HG02678 (cell line): ENCODE data around the gene TUBA4B.

Experiments used
- ATAC-seq: cut with Tn5 transposase; IDR thresholded peaks from one replicate; pipeline ENCODE4 v1.9.1; 2021; ENCODE audit warnings: mild to moderate bottlenecking, moderate library complexity; ENCODE audit not compliant: unreplicated experiment

The TUBA4B gene

DNA sequence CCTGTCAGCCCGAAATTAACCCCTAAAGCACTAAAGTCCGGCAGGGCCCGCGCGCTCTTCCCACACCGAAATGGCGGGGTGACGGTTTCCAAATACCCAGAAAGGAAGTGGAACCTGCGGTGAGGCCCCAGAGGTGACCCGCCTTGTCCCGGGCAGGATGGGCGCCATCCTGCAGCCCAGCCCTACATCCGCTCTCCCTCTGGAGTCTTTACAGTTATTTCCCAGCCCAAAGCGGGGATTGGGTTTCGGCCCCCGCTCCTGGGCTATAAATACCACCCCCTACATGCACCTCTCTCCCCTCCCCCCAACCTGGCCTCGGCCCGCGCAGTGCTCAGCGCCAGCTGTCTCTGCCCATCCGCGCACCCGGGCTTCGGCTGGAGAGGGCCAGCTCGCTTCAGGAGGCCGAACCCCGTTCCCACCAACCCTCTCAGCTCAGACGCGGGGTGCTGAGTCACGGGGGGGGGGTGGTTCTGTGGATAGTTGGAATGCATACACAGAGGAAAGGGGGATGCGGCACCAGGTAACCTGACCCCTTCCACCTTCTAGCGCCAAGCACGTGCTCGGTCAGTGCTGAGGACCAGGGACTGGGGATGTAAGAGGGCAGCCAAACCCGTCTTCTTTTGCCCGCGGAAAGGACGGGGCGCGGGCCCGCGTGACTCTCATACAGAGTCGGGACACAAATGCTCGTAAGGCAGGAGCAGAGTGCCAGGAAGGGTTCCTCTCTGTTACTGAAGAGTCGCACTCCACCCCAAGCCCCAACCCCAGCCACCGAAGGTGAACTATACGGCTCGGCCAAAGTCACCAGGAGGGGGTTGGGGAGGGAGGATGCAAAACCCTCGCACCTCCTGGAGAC is at the start of gene TUBA4B:
TSS of gene TUBA4B (plus strand) at position 344 of the 853 bp plus-strand sequence. CDS start at position 509, 165 bp downstream.
- peak; percentile 6 for ATAC-seq

DNA sequence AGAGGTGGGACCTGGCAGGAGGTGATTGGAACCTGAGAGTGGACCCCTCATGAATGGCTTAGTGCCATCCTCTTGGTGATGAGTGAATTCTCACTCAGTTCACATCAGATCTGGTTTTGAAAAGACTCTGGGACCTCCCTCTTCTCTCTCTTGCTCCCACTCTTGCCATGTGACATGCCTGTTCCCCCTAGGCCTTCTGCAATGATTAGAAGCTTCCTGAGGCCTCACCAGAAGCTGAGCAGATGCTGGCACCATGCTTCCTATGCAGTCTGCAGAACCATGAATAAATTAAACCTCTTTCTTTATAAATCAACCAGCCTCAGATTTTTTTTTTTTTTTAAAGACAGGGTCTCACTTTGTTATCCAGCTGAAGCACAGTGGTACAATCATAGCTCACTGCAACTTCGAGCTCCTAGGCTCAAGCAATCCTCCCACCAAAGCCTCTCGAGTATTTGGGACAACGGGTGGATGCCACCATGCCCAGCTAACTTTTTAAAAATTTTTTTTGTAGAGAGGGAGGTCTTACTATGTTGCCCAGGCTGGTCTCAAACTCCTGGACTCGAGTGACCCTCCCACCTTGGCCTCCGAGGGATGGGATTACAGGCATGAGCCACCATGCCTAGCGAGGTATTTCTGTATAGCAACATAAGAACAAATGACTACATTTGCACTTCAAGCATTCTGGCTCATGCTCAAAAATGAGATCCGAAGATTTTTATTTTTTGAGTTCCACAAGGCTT is 48.4 kb upstream of the TUBA4B start:
- ATAC-seq, result no peak

DNA sequence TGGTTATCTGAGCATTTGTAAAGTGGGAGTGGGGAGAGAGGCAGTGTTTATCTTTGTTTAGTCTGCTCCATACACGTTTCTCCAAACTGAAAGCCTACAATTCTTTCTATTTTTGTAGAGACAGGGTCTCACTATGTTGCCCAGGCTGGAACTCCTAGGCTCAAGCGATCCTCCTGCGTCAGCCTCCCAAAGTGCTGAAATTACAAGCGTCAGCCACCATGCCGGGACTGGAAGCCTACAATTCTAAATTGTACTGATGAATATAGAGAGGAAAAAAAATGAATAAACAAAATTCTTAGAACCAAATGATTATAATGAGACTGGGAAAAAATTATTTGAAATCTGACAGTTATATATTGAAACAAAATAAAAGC is 47.9 kb upstream of the TUBA4B start:
- ATAC-seq, result no peak

DNA sequence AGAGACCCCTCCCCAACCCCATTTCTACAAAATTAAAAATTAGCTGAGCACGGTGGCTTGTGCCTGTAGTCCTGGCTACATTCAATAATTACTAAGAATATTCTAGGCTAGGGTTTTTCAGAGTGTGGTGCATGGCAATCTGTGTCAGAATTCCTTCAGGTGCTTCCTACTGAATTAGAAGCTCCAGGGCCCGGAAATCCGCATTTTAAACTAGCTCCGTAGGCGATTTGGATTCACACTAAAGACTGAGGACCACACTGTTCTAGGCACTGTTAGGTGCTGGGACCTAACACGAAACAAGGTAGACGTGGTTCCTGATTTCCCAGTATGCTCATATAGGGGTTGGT is 47.1 kb upstream of the TUBA4B start:
- ATAC-seq, result no peak

DNA sequence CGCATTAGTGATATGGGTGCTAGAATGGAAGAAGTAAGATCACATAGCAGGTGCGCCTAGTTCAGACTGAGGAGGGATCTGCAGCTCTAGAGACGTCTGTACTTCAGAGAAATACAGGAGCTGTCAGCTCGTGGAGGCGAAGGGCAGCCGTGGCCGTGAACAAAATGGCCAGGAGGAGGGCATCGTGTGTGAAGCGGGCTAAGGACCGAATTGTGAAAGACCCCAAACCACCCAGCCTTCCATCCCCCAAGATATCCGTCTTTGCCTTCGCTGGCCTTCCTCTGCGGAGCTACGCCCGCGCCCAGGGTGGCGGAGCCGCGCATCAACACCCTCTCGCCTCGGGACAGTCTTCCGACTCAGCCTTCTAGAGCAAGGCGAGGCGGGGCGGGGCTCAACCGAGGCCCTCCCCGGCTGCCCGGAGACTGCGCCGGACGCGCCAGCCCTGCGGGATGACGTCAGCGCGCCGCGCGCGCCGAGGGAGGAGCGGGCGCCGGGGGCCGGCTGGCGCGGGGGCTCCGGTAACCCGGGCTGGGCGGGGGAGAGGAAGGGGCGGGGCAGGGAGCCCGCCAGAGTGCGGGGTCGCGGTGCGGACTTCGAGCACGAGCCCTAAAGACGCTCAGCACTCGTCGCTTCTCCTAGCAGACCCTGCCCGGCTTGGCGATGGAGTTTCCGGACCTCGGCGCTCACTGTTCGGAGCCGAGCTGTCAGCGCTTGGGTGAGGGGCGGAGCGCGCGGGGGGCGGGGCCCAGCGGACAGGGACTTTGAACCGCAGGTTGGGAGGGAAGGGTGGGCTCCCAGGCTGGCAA is 46.5 kb upstream of the TUBA4B start, which contains the start of gene ZFAND2B:
TSS of gene ZFAND2B (plus strand) at position 455 of the 806 bp plus-strand sequence. CDS start at position 661, 206 bp downstream.
- peak; percentile 97 for ATAC-seq

DNA sequence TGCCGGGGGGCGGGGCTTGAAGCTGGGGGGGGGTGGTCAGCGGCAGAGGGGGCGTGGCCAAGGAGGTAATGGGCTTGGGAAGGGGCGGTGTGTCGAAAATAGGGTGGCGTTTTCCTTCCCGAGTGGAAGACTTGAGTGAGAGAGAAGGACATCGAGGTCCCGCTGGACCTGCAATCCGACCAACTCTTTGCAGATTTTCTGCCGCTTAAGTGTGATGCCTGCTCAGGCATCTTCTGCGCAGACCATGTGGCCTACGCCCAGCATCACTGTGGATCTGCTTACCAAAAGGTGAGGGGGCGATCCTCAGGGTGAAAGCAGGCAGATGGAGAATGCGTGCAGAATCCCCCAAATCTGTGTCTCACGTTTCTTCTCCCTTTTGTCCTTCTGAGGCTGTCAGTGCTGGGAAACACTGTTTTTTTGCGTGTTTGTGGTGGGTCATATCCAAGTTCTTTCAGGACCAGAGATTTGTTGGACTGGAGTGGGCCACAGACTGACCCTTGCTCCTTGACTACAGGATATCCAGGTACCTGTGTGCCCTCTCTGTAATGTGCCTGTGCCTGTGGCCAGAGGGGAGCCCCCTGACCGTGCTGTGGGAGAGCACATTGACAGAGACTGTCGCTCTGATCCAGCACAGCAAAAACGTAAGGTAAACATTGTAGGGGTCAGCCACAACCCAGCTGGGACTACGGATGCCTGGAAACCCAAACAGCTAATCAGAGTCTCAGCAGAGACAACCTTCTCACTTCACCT is 45.7 kb upstream of the TUBA4B start:
- no peak for ATAC-seq

GRCh38 chr2:219207884-219208740 is 44.9 kb upstream of the TUBA4B start:
- ATAC-seq, result no peak

DNA sequence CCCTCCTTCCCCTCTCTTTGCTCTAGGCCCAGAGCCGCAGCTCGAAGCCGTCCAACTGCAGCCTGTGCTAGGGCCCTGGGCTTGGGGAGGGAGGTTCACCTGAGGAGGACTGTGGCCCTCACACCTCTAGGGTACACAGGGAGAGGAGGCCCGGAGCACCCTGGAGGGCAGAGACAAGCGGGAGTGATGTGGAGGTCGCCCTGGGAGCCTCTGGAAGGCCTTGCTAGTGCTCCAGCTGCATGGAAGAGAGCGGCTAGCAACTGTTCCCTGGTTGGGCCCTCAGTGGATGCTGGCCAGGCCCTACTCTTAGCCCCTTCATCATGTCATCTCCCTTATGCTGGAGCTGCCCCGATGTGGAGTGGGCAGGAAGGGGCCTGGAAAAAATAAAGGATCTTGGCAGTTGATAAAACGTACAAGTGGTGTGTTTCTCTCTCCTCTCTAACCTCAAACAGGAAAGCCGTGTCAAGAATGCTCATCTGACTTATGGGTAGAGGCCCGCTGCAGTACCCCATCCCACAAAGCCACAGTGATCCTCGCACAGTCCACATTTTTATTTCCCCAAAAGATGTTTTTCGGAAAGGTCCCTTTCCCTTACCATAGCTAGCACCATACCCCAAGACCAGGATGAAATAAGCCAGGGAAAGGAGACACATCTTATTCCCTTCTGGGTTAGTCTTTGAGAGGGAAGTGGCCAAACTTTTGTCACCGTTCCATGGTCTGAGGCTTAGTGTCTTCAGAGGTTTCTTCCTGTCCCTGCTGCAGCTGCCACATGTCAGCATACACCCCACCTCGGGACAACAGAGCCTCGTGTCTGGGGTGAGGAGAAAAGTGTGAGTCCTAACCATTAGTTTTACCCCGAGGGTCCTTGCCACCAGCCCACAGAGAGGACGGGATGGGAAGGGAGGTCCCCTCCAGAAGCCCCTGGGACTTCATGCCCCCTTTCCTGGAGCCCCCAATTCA is 43.5 kb upstream of the TUBA4B start:
- ATAC-seq, result no peak

DNA sequence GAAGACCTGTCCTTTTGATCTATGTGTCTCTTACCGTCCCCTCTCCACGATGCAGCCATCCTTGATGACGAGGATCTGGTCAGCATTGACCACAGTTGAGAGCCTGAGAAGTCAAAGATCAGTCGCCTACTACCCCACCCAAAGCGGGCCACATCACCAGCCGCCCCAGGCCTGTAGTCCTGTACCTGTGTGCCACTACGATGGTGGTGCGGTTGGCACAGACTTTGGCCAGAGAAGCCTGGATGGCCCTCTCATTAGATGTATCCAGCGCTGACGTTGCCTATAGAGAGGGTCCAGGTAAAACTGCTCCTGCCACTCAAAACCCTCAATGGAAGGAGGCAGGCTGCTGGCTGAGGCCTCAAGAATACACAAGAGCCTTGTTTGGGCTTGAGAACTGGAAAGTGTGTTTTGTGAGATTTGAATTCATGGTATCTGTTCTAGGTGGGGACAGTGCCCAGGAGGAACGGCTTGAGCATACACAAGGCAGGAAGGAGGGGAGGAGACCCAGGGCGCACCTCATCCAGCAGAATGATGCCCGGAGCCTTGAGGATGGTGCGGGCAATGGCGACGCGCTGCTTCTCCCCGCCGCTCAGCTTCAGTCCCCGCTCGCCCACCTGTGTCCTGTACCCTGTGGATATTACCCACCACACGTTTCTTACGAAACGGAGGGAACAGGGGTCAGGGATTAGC is 42.7 kb upstream of the TUBA4B start:
- ATAC-seq, result no peak

DNA sequence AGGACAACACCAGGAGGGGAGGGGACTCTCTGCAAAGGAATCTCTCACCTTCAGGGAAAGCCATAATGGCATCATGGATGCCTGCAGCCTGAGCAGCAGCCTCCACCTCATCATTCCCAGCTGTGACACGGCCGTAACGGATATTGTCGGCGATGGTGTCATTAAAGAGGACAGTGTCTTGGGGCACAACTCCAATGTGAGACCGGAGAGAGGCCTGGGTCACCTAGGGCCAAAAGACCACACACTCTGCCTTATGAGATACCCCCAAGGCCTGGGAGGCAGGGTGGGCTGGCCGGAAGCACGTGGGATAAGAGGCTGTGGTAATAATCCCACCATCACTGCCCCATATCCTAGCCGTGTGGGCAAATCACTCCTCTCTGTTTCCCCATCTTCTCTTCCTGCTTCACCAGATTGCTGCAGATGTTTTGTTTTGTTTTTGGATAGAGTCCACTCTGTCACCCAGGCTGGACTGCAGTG is 42.1 kb upstream of the TUBA4B start:
- ATAC-seq, result no peak

DNA sequence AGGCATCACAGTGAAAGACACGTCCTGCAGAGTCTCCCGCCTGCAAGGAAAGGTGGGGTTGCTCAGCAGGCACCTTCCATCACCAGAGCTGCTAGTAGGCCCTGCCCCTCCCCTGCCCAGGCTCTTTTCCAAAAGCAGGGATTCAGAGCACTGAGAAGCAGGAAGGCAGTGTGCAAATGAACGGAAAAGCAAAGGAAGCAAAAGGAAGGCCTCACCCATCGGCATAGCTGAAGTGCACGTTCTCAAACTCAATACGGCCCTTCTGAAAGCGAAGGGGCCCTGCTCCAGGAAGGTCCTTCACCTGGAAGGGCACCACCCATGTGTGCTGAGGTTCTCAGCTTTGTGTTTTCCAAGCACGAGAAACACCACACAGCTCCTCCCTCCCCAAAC is 40.0 kb upstream of the TUBA4B start:
- ATAC-seq, result no peak

DNA sequence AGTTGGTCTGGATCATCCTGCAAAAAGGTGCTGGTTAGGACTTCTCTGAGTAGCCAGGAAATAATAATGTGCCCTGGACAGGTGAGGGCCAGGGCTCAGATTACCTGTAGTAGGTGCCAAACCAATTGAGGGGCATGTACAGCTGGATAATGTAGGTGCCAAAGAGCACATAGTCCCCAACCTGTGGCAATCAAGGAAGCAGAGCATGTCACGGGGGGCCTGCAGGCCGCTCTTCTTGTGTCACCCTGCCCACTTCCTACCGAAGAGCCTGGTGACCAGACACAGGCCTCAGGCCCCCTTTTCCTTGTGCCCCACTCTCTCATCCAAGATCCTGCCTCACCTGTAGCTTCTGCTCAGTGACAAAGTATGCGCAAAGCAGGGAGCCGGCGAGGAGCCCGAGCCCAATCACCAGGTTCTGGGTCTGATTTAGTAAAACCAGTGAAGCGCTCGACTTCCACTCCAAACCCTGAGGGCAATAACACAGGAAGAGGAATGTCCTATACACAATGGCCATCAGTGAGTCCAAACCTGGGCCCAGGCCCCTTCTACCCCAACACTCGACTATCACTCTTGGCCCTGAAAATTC is 39.5 kb upstream of the TUBA4B start:
- ATAC-seq, result no peak

- no peak for ATAC-seq
These were observed 38.9 kb upstream of the TUBA4B start for GRCh38 chr2:219214141-219214540.

- ATAC-seq, result no peak
These were observed 38.3 kb upstream of the TUBA4B start for GRCh38 chr2:219214786-219215185.

DNA sequence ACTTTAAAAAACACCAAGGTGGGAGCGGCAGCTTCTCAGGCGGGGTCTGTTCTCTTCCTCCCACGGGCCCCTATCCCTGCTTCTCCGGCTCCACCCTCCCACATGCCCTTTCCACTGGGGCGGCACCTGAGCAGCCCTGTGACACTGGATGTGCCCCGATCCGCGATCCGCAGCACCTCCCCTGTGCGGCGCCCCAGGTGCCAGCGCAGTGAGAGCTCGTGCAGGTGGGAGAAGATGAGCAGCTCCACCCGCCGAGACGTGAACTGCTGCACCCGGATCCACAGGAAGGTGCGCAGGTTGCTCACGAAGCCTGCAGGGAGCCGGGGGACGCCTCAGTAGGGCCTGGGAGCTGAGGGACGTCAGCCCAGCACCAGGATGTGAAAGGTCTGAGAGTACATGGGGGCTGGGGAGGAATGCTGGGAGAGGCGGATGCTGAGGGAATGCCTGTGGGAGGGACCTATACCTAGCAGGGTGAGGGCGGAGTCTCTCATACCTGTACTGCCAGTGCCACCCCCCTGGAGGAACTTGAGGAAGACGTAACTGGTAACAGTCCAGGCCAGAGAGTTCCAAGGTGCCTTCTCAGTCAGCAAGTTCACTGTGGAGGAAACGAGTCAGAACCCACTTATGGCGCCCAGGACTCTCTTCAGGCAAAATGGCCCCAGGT is 37.0 kb upstream of the TUBA4B start:
- ATAC-seq, result no peak

- no peak for ATAC-seq
These were observed 36.5 kb upstream of the TUBA4B start for GRCh38 chr2:219216535-219216915.

DNA sequence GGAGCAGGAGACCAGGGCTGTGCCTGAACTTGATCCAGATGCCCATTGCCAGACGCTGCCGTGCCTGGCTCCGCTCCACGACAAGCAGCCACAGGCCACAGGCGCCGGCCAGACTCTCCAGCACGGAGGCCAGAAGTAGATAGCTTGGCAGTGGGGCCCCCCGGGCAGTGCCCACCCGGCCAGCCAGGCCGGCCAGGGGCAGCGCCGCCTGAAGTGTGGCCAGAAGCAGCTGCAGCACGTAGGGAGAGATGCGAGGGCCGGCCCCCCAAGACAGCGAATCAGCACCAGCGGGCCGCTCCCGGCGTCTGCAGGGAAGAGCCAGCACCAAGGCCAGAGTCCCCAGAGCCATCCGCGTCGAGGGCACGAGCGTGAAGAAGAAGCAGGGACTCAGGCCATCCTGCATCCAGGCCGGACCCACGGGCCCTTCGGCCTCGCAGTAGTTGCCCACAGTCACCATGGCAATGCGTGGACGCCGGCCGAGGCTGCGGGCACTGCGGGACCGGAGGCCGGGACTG is 34.8 kb upstream of the TUBA4B start:
- ATAC-seq, result peak; percentile 21
